CD4-positive, alpha-beta T cell treated with Interleukin-10 for 1 hour (primary cell): ENCODE data around the gene NET1.
"Not testable (repeated sequence)": the region's sequence is repeated elsewhere in the genome, so short reads cannot be mapped to it uniquely, and the experiment has no call there.

Experiments used
- DNase-seq: peaks from one replicate; pipeline ENCODE4 v3.0.0-alpha.2; 2020

Gene NET1

DNA sequence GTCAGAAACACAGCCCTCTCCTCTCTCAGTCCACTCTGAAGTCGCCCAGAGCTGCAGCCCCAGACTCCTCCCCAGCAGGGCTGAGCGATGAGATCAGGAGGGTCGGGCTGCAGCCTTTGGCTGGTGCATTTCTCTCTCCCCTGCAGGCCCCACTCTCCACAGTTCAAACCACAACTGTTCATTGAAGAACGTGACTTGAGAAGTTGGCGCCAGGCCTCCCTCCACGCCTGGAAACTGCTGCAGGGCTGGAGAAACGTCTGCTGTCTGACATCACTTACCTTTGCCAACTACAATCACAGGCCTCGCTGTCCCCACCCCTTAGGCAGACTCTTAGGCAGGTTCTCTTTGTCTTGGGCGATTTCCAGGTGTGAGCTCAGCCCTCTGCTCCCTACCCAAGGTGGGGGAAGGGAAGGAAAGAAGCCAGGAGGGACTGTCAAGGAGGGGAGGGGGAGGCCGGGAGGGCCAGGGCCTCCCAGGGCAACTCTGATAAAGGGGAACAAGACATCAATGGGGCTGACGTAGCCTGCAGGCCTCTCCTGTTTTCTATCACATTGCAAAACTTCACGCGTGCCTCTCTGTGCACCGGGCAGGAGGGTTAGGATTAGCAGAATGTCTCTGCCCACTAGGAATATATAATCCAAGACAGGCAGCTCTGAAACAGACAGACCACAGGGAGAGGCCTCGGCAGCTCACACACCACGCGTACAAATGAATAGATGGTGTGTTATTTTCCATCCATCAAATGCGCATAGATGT lies 54.3 kb downstream of the NET1 start:
- no peak for DNase-seq

DNA sequence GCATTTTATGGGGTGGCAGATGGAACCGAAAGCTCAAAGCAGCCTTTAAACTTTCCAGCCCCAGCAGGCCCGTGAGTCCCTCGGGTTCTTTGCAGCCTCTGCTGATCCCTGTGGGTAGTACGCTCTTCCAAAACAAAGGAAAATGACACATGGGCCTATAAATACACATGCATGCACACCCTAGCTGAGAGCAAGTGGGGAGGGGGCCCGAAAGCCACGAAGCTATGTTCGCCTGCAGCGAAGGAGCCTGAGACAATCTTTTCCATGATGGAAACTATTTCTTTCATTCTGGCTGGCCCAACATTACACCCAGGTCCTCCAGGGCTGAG lies 54.8 kb downstream of the NET1 start:
- no peak for DNase-seq

DNA sequence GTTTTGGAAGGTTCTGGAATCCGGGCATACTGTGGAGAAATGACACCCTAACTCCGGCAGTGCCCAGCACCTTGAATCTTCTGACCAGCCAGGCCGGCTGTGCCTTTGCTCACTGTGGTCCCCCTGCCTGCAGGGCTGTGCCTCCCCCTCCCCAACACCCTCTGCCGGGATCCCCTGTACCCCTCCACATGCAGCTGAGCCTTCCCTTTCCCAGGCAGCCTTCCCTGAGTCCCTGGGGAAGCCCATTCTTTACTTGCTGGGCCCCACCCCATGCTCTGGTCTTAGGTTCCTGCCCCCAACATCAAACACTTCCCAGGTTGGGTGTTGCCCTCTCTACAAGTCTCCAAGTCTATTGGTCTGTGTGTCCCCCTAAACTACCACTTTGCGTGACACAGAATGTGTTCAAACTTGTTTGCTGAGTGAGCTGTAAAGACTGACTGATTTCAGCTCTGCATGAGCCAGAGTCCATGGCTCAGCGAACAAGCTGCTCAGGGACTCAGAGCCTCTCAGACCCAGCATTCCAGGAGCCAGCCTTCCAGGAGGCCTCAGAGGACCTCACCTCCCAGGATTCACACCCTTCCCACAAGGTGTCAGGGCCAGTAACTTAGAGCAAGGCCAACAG lies 55.4 kb downstream of the NET1 start:
- DNase-seq, result no peak

DNA sequence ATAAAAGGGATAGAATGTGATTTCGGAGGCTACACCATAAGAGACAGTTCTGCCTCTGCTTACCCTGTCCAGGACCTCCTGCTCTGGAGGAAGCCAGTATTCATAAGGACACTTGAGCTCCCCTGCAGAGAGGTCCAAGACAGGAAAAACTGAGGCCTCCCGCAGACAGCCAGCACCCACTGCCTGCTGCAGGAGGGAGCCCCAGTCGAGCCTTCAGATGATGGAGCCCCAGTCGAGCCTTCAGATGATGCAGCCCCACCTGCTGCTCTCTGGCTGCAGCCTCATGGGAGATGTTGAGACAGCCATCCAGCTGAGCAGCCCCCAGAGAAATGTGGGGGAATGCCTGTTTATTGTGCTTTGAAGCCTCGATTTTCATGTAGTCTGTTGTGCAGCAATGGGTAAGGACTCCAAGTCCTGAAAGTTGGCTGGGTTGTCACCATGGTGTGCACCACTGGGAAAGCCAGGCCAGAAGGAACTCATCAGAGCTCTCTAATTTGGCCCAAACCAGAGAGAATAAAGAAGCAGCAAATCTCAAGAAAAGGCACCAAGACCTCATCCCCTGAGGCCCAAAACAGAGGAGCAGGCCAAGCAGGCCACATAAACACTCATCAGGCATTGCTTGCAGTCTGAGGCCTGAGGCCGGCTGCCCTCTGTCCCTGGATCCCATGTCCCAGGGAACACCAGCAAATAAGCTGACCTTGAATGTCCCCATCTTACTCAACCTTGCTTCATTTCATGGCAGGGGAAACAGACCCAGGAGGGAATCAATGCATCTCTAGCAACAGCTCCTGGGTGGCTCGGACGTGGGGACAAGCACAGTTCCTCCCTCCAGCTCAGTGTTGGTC lies 56.1 kb downstream of the NET1 start:
- no peak for DNase-seq

DNA sequence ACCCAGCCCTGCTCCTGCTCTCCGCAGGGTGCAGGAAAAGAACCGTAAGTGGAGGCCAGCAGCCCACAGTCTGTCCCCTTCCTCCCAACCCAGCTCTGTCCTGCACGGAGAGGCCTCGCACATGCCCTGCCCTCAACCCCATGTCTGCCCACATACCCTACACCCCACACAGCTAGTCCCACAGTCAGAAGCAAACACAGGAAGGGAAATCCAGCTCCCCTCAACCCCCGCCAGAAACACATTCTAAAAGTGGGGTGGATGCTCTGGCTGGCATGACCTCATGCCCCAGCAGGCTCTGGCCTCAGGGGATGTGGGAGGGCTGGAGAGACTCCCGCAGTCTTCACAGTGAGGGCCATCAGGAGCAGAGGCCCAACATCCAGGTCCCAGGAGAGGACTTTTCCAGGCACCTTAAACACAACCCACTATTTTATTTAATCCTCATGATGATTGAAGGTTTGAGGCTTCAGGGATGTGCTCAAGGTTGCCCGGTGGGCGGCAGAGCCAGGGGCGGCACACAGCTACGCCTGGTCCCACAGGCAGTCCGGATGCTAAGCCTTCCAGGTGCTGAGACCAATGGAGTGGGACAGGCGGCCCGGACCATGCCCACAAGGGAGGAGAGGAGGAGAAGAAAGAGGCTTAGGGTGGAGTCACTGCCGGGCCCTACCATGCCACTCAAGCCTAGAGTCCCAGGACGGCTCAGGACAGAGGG lies 57.1 kb downstream of the NET1 start:
- DNase-seq, result no peak

DNA sequence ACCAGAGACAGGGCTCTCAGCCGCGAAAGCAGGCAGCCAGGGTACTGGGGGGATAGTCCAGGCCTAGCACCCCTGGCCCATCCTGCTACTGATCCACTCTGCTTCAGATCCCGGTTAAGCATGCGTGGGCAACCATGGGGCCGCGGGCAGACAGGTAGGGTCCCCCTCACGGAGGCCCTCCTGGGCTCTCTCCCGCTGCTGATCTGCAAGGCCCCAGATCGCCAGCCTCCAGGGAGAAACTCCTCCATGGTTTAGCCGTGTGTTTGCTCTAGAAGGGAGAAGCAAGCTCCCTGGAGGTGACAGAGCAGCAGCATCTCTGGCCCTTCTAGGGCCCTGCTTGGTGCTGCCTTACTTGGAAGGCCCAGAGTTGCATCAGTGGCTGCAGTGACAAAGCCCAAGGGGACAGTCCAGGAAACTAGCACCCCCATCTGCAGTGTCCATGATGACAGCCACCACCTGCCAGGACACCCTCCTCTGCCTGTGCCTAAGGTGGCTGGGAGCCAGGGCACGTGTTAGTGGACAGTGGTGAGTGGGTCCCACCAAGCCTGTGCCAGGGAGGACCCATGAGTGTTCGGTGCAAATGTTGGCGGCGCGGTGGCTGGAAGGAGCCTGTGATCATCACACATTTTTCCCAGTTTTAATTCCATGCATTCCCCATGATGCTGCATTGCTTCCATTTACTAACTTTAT lies 57.9 kb downstream of the NET1 start:
- DNase-seq, result no peak

DNA sequence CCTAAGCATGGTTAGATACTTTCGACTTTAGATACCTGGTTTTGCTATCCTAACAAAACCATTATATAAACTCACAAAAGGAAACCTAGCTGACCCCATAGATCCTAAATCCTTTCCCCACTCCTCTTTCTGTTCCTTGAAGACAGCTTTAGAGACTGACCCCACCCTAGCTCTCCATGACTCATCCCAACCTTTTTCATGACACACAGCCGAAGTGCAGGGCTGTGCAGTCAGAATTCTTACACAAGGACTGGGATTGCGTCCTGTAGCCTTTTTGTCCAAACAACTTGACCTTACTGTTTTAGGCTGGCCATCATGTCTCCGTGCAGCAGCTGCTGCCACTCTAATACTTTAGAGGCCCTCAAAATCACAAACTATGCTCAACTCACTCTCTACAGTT lies 62.3 kb downstream of the NET1 start:
- DNase-seq, result not testable (repeated sequence)

DNA sequence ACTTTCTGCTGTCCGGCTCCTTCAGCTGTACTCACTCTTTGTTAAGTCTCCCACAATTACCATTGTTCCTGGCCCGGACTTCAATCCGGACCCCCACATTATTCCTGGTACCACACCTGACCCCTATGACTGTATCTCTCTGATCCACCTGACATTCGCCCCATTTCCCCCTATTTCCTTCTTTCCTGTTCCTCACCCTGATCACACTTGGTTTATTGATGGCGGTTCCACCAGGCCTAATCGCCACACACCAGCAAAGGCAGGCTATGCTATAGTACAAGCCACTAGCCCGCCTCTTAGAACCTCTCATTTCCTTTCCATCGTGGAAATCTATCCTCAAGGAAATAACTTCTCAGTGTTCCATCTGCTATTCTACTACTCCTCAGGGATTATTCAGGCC lies 62.7 kb downstream of the NET1 start:
- DNase-seq, result not testable (repeated sequence)

DNA sequence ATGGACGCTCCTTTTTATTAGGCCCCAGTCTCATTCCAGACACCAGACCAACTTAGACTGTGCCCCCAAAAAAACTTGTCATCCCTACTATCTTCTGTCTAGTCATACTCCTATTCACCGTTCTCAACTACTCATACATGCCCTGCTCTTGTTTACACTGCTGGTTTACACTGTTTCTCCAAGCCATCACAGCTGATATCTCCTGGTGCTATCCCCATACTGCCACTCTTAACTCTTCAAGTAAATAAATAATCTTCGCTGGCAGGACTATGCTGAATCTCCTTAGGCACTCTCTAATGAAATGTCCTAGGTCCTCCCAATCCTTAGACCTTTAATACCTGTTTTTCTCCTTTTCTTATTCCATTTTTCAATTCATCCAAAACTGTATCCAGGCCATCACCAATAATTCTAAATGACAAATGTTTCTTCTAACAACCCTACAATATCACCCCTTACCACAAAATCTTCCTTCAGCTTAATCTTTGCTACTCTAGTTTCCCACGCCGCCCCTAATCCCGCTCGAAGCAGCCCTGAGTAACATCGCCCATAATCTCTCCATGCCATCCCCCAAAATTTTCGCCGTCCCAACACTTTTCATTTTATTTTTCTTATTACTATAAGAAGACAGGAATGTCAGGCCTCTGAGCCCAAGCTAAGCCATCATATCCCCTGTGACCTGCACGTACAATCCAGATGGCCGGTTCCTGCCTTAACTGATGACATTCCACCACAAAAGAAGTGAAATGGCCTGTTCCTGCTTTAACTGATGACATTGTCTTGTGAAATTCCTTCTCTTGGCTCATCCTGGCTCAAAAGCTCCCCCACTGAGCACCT lies 63.8 kb downstream of the NET1 start:
- DNase-seq, result not testable (repeated sequence)

DNA sequence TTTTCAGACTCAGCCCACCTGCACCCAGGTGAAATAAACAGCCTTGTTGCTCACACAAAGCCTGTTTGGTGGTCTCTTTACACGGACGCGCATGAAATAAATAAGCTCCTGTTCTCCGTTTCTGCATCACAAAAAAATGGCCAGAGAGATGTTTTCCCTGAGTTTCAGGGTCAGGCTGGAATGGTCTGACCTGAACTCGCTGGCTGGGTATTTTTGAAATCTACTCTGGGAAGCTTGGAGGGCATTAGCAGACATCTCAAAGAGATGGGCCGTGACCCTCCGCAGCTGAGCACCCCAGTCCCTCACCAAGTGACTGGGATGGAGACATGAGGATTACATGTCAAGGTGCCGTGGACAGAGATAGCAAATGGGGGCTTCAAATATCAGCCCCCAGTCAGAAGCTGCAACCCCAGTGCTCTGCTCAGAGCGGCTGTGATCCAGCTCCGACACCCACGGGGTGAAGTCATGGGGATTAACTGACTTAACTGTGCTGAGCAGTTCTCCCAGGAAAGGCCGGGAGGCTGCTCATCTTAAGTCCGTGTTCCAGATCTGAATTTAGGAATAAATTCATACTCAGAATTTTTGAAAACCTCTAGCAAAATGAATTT lies 64.7 kb downstream of the NET1 start:
- DNase-seq, result no peak

DNA sequence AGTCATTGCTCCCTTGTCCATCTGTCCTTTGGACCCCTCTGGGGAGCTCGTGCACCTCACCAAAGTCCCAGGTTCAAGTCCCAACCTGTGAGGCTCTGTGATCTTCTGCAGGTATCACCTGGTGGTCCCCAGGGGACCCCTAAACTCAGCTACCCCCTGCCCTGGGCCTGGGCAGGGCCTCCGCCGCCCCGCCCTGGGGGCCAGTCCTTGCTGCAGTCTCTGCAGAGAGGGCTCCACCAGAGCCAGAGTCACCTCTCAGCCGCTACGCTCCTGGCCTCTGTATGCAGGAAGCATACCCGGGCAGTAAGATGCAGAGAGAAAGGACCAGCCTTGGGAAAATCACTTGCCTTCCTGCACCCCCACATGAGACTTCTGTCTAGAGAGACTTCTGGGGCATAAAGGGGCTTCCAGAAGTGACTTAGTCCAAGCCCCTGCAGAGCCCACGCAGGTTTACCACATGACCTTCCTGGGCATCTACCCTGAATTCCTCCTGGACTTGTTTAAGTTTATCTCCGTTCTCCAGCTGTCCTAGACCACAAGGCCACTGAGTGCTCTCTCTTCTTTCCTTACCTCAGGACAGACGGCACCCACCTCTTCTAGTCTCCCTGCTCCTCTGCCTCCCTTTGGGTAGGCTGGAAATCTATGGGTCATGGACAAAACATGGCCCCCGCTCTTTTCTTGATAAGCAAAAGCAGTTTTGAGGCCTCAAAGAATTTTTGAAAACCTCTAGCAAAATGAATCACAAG lies 65.8 kb downstream of the NET1 start:
- DNase-seq, result no peak

DNA sequence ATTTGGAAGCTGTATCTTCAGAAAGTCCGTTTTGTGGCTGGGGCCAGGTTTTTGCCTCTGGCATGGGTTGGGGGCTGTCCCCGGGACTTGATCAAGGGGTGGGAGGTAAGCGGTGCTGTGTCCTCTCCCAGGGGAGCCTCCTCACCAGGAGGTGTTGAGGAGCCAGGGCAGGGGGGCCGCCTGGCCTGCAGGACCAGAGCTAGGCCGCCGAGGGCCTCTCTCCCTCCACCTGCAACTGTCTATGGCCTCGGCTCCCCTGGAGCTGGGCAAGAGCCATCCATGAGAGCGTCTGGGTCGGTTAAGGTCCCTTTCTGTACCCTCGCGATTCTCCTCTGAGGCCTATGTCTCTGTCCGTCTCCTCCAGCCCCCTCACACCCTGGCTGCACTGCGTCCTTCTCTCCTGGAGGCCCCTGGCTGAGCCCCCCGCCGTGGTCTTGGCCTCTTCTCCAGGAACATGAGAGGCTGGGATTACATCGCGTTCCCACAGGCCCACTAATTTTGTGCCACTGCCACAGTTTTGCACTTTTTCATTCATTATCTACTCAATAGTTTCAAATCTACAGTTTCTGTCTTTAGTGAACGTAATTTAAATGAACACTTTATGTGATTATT lies 66.4 kb downstream of the NET1 start:
- no peak for DNase-seq

DNA sequence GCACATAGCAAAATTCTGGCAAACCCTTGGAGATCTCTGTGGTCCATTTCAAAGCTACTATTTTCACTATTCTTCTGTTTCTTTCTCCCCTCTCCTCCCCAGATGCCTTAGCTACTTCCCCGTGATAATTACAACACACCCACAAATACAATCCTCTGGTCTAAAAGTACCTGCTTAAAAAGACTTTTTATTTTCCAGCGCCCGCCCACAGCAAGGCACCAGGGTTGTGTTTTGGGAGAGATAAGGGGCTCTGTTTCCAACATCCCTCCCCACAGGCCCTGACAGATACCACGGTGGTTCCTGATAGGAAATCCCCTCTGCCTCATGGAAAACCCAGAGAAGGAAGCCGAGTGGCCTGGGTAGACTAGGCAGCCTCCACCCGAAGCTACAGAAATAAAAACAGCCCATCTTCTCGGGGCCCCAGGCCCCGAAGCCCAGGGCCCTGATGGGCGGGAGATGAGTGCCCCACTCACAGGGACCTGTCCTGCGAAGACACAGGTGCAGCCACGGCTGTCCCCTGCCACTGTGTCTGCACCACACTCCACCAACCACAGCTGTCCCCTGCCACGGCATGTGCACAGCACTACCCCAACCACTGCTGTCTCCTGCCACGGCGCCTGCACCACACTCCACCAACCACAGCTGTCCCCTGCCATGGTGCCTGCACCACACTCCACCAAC lies 67.3 kb downstream of the NET1 start:
- DNase-seq, result no peak

DNA sequence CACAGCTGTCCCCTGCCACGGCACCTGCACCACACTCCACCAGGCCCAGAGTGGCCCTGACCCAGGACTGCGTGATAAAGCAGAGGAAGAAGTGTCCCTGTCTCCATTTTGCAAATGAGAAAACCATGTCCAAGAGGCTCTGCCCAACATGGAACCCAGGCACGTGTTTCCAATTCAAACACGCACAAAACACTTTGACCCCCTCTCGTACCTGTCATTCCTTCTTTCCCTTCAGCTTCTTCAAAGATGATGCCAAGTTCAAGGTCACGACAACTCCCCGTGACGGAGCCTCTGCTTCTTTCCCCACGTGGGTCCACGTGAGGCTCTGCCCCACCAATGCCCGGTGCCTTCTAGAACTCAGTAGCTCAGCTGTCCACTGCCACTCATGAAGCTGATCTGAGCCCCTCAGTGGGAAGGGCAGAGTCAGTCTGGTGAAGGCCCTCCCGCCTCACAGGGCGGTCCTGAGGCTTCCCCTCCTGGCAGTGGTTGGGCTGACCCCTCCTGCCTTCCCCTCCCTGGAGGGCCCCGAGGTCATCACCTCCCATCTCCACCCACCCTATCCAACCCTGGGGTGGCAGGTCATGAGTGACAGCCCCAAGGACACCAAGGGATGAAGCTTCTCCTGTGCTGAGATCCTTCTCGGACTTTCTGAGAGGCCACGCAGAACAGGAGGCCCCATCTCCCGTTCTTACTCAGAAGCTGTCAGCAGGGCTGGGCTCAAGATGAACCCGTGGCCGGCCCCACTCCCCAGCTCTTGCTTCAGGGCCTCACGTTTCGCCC lies 68.0 kb downstream of the NET1 start:
- no peak for DNase-seq

DNA sequence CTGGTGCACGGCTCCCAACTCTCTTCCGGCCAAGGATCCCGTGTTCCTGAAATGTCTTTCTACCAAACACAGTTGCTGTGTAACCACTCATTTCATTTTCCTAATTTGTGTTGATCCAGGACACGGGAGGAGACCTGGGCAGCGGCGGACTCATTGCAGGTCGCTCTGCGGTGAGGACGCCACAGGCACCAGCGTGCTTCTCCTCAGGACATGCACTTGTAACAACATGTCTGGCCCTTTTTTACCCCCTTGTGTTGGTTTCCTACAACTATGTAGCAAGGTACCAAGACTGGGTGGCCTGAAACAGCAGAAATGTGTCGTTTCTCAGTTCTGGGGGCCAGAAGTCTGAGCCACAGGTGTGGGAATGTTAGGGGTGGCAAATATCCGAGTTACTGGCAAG lies 68.8 kb downstream of the NET1 start:
- no peak for DNase-seq

DNA sequence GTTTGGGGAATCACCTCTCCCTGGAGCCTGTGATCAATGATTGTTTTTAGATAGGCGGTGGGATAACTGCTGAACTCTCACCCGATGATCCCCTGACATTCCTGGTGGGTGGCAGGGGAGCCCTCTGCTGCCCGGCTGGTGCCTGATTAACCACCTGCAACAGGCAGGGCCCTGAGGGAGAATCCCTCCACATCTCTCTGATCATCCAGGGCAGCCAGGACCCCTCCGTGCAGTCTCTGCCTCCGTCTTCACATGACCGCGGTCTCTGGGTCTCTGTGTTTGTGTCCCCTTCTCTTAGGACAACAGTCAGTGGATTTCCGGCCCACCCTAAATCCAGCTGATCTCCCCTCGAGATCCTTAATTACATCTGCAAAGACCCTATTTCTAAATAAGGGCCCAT lies 69.7 kb downstream of the NET1 start:
- no peak for DNase-seq

DNA sequence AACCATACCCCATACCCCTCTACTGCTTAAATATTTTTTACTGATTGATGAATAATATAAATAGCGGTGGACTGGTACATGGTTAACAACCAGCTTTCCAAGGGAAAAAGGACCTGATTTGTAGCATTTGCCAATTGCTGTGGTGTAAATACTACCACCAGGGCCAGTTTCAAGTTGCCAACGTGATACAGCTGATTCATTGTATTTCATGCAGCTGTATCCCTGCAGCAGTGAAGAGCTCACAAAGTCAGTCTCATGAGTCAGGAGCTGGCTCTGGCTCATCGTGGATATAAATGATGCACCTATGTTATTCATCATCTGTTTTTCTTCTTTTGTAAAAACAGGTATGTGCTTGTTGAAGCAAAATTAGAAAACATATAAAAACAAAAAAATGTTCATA lies 71.8 kb downstream of the NET1 start:
- DNase-seq, result no peak

DNA sequence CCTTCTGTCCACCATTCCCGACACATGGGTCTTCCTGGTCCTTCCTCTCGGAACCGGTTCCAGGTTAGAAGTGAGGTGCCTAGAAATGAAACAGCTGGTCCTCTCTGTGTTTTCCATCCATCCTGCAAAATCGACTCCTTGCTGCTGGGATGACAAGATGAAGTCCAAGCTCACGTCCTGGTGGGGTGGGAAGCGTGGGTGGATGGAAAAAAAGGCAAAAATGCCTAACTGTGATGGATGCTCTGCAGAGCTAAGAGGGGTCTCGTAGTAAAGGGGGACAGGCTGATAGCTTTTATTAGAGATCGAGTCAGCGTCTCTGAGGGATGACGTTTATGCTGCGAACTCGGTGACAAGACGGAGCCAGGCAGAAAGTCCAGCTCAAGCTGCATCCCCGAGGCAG lies 72.9 kb downstream of the NET1 start:
- no peak for DNase-seq
